Ammon's horn (tissue), 1 donor: ENCODE data around the gene NOL4L.
A peak's percentile ranks its signal among the peaks of the same experiment; 100 is the strongest.

Experiments
- DNase-seq: peaks from one replicate; pipeline ENCODE4 v3.0.0-alpha.2; 2016; ENCODE audit warnings: low spot score

NOL4L gene

DNA sequence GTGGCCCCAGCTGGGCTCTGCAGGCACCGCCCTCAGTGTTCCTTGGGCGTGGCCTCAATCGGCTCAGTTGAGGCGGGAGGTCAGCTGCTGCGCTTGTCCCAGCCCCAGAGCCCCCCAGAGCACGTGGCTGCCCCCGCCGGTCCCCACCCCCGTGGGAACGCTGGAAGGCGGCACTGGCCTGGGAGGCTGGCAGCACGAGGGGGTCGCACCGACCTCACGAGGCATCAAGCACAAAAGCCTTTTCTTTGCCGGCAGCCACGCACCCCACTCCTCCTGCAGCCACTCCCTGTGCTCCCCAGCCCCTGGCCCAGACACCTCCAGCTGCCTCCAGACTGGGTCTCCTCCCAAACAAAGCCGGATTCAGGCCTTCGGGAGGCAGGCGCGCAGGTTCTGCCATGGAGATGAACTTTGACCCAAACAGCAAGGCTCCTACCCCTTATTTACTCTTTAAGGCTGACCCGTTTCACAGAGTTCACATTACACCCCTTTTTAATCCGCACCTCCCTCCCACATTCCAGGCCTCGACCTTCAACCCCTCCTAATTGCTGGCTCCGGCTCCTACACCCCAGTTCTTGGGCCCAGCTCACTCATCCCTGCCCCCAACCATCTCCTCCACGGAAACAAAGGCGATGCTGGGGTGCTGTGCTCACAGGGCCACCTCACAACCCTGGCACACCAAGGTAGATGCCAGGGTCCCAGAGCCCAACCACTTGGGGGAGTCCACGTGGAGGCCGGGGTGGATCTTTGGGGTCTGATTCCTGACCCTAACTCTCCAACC lies 111.7 kb downstream of the NOL4L start:
- DNase-seq = peak; percentile 40

DNA sequence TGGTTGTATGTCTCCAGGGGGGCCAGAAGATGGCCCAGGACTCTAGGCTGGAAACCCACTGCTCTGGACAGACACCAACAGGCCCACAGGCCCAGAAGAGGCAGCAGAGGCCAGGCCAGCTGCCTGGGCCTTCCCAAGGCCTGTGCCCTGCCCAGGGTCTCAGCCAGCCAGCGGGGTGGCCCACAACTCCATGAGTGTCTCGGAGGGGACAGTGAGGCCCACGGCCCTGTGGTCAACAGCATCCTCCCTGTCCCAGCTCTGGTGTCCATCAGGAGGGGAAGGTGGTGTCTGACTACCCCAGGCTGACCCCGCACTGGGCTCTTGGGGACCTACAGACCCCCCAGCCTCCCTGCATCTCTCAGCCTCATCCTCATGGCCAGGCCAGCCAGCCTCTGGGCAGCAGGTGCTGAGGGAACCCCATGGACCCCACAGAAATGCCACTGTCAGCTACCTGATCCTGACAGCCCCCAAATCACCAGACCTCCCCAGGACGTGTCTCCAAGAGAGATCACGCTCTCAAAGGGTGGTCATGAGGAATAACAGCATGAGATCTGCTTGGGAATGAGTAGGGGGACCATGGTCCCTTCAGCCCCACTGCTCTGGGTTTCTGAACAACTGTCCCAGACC lies 112.4 kb downstream of the NOL4L start:
- DNase-seq = no peak

DNA sequence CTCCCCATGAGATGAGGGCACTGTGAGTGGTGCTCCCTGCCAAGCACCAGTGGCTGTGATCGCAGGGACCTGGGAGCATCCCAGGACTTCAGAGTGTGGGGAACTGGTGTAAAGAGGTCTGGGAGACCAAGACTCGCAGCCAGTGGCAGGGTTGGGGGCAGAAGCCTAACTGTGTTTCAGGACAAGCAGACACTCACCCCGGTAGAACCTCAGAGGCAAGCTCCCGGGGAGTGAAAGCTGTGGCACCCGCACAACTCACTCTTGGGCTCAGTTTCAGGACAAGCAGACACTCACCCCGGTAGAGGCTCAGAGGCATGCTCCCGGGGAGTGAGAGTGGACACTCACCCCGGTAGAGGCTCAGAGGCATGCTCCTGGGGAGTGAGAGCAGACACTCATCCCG lies 114.2 kb downstream of the NOL4L start:
- no peak for DNase-seq

DNA sequence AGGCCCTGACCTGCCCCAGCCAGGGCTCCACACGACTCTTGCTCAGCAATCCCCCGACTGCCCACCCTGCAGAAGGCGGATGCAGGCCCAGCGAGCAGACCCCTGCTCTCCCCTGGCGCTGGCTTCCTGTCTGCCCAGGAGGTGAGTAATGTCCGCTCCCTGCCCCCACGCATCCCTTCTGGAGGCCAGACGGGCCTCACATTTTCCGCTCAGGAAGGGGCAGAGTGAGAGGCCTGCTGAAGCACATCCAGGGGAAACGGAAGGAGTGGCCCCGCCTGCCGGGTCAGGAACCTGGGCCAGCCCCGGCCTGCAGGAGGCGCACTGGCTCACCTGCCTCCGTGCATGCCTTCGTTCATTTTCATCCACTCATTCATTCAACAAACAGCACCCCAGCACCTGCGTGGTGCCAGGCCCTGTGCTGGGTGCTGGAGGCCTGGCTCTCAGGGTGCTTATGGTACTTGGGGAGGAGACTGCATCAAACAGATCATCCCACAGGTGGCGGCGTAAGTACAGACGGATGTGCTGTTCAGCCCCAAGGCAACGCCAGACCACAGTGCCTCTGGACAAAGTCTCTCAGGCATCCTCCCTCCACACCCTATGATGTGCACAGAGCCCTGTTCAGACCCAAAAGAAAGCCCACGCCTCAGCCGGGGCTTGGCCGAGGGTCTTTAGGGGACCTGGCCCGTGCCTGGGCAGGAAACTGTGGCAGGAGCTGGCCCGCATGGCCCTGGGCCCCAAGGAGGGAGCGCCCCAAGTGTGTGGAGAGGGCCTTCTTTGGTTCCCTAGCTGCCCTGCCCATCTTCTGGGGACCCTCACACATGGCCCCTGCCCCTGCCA lies 114.9 kb downstream of the NOL4L start:
- no peak for DNase-seq

DNA sequence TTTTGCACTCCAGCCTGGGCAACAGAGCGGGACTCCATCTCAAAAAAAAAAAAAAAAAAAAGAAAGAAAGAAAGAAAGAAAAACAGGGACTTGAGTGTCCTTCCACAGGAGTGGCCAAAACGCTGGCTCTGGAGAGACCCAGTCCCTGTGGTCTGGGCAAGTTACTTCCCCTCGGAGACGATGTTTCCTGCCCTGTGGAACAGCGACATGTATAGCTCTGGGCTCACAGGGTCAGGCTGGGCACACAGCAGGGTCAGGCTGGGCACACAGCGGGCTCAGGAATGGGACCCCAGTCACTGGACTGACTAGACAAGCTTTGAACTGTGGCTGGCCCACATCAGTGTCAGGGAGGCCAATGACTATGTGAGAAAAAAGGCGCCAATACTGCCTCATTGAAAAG lies 116.3 kb downstream of the NOL4L start:
- no peak for DNase-seq

DNA sequence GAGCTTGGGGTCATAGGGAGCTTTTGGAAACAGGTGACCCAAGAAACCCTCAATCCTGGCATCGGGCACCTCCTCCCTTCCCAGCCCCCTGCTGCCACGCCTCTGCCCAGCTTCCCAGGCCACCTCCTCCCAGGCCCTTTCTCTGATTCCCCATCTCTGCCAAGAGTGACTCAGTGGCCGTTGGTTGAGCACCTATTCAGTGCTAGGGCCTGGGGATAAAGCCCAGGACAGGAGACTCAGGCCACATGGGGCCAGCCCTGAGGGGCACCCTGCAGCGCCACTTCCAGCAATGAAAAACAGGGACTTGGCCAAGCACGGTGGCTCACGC lies 116.9 kb downstream of the NOL4L start:
- no peak for DNase-seq

- DNase-seq = no peak
Observed at GRCh38 chr20:32467506-32468312, 117.4 kb downstream of the NOL4L start.

DNA sequence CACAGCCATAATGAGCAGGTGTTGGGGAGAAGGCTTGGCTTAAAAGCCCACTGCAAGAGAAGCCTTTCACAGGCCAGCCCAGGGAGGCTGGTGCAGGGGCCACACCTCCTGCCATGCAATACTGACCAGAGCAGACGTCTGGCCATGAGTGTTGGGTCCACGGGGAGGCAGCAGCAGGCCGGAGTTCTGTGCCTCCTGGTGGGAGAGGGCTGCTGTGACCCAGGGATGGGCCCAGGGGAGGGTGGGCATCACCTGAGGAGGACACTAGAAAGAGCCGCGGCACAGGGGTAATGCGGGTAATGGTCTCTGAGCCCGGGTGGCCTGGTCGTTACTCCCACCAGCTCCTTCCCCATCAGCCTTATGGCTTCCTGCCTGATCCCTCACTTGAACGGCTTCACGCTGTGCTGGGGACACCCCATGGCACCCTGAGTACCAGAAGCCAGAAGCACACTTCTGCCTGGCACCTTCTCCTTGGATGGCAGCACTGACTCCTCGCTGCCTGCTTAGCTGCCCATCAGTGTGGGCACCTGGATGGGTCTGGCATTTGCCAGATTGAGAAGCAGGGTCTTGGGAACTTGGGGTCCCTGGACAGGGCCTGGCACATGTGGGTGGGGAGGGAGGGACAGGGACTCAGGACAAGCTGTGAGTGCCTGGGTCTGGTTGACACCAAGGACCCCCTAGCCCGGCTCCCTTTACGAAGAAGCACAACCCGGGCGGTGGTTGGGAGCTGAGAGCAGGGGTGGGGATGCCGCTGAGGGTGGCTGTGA lies 118.2 kb downstream of the NOL4L start:
- no peak for DNase-seq

GRCh38 chr20:32465901-32466675 lies 119.0 kb downstream of the NOL4L start:
- peak; percentile 93 for DNase-seq

GRCh38 chr20:32465092-32465900 lies 119.8 kb downstream of the NOL4L start:
- DNase-seq = no peak

DNA sequence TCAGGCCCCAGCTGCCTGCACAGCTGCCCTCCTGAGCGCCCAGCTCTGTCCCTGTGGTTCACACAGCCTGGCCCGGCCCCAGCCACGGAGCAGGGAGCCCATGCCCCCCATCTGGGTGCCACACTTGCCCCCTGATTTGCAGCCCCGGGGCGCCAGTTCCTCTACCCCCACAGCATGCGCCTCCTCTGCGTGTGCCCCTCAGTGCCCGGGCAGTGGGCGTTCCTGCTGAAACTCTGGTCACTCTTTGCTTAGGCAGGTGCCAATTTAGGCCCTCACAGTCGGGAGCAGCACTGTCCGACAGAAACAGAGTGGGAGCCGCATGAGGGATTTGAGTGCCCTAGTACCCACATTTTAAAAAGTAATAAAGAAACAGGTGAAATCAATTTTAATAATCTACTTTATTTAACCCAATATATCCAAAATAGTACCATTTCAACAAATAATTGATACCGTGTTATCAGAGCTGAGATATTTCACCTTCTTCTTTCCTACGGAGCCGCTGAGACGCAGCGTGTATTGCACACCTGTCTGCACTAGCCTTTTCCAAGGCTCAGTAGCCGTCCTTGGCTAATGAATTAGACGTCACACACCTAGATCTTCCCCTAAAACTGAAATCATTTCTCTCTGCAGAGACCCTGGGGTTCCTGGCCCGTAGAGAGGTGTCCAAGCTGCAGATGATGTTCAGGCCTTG lies 120.6 kb downstream of the NOL4L start:
- DNase-seq = no peak

DNA sequence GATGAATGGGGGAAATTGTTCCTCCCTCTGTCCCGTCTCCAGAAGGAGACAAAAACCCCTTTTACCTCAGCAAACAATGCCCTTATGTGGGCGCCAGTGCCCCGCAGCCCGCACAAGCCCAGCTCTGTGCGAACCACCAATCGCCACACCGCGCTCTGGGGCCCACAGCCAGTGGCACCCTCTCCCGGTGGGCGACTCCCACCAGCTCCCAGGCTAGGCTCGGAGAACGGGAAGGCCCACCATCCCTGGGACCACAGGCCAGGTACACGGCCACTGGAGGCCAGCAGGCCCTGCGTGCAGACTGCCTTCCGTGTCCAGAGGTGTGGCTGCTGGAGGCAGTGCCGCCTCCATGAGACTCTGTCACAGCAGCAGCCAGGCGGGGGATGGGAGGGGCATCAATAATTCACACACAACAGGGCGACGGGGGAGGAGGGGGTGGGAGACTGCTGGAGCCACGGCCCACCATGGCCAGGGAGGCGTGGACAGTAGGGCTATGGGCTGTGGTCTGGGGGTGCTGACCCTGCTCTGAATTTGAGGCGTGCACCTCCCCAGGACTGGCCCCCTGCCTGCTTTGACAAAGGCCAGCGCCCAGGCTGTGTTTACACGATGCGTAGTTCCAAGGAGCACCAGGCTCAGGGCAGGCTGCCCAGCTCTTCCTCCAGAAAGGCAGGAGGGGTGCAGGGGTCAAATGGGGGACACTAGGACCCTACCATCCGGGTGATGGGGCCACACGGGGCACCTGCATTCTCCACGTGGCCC lies 121.3 kb downstream of the NOL4L start:
- peak; percentile 96 for DNase-seq

DNA sequence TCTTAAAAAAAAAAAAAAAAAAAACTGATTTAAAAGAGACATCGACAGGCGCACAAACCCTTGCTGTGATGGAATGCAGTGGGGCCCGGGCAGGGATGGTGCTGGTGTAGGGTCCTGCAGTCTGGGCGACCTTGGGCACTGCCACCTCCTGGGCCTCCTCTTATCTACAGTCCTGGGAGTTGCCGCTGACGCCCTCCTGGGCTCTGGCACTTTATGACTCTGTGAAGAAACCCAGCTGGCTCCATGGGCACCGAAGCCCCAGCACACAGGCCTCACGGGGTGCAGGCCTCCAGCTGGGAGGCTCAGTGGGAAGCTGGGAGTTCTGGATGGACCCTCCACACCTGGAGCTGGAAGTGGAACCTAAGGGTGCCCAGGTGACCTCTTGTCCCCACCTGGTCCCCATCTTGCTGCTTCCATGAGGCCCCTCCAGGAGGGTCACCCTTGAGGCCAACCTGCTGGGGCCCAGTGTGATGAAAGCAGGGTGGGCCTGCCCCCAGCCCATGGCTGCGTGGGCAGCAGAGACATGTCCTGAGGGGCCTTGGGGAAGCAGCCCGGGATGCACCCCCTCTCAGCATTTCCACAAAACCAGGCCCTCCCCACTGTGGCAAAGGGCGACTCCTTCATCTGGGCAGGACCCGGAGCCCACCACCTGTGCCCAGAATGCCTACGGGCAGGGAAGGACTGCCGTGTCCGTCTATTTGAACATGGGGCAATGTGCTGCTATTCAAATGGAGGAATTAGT lies 122.1 kb downstream of the NOL4L start:
- DNase-seq = no peak

DNA sequence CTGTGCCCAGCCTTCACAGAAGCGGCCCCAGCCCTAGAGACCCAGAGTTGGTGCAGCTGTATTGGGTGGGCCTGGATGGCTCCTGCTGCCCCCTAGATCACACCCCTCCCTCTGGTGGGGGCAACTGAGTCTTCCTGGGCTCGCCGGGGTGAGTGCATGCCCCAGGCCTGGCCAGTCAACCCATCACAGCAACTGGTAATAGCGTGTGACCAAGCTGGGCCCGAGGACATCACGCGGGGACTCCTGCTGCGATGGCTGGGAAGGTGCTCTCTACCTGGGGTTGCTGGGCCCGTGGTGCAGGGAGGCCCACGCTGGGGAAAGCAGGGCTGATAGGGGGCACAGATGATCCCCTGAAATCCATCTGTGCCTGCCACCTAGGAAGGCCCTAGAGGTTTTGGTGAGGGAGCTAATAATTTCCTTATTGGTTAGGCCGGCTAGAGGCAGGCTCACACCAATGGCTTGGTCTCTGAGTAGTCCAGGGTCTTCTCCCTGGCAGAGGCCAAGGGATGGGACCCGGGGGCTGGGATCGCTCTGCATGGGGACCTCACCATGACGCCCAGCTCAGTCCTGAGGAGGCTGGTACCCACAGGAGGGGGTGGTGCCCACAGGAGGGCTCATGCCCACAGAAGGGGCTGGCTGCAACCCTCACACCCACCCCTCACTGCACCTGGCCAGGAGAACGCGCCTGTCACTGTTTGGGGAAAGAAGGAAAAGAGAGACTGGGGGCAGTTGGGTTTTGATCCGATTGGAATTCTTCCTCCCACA lies 123.1 kb downstream of the NOL4L start:
- no peak for DNase-seq

DNA sequence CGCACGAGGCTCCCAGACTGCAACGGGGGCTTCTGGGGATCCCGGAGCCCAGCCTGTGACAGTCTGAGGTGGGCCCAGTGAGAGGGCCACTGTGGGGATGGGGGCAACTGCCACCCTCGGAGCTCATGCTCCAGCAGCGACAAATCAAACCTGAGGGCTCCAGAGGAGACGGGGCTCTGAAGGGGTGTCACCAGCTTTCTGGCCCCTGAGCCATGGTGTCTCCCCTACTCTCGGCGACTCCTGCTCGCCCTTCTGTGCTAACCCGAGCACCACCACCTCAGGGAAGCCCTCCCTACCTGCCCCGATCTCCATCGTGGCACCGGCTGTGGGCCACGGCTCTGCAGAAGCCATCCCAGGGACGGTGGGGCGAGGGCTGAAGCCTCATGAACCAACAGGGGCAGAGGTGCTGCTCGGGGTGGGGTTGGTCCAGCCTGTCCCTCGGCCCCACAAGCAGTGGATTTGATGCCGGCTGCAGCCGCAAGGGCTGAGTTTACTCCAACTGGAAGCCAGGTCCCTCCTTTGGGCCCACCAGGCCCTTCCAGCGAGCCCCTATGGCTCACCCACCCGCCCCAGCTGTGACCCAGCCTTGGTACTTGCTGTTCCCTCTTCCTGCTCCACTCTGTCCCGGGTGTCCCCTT lies 124.3 kb downstream of the NOL4L start:
- DNase-seq = no peak

DNA sequence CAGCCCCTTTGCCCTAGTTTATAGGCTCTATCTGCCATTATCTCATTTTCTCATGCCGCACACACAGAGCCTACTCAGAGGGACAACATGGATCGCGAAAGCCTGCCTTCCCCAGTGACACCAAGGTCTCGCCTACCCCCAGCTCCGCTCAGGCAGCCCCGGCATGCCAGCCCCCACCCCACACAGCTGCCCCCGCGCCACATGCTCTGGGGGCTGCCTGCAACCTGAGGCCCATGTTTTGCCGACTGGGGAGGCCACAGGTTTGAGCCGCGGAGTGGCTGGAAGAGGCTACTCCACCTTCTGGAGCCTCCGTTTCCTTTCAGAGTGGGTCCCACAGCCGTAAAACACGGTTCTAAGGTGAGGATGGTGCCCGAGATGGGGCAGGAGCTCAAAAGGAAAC lies 124.9 kb downstream of the NOL4L start:
- DNase-seq = no peak
